ENCODE results near the gene ATXN7L1. TPM values are rescaled to one million over a fixed set of nuclear protein-coding genes. Genes with fewer than 3 reads are reported as not detected.

The ATXN7L1 gene
- total RNA-seq, 4 donors from 2014 or later, result 8.1 to 13.5 (median 9.1) TPM

- 83 to 91% methylated on average over 2 of the region's 2 CpGs for WGBS, 2 donors
- DNase-seq (ENCODE audit: low spot score in 2 of 2), result no peak
- TF ChIP-seq POLR2A (IDR thresholded peaks at IDR 0.05) (no peak), CTCF (IDR thresholded peaks at IDR 0.05) (no peak)
- no peak overlapping the region for H3K4me3 ChIP-seq (ENCODE audit: low read depth, poor library complexity, severe bottlenecking)
- intact Hi-C loops (cut with DNase I; ENCODE audit: low total_unique reads), result no loop called here
Measured at GRCh38 chr7:105728028-105728427, 148.4 kb downstream of the ATXN7L1 start.

- DNase-seq (ENCODE audit: low spot score in 2 of 2), result no peak
Measured at GRCh38 chr7:105724688-105725087, 151.7 kb downstream of the ATXN7L1 start.

GRCh38 chr7:105723572-105723971 is 152.8 kb downstream of the ATXN7L1 start:
- TF ChIP-seq POLR2A (IDR thresholded peaks at IDR 0.05) (no peak), CTCF (IDR thresholded peaks at IDR 0.05) (no peak)
- WGBS, 2 donors, result 89 to 91% methylated on average over 5 of the region's 5 CpGs
- DNase-seq (ENCODE audit: low spot score in 2 of 2), result no peak
- H3K4me3 ChIP-seq (ENCODE audit: low read depth, poor library complexity, severe bottlenecking), result no peak overlapping the region
- intact Hi-C loops (cut with DNase I; ENCODE audit: low total_unique reads), result no loop called here

More at GRCh38 chr7:105724688-105725087, 151.7 kb downstream of the ATXN7L1 start:
- H3K4me3 ChIP-seq (ENCODE audit: low read depth, poor library complexity, severe bottlenecking), result no peak overlapping the region
- TF ChIP-seq POLR2A (IDR thresholded peaks at IDR 0.05), result no peak
- no peak for TF ChIP-seq CTCF (IDR thresholded peaks at IDR 0.05)
- 80 to 91% methylated on average over 2 of the region's 2 CpGs for WGBS, 2 donors
- intact Hi-C loops (cut with DNase I; ENCODE audit: low total_unique reads), result no loop called here

- H3K4me3 ChIP-seq (ENCODE audit: low read depth, poor library complexity, severe bottlenecking), result no peak overlapping the region
- intact Hi-C loops (cut with DNase I; ENCODE audit: low total_unique reads), result loop anchor here (1.0 kb wide), 1 partner anchor 20 kb away; no protein-coding TSS in a partner anchor
- DNase-seq (ENCODE audit: low spot score in 2 of 2), result no peak
- 87 to 89% methylated on average over 5 of the region's 5 CpGs for WGBS, 2 donors
- TF ChIP-seq POLR2A (IDR thresholded peaks at IDR 0.05) (no peak), CTCF (IDR thresholded peaks at IDR 0.05) (no peak)
Measured at GRCh38 chr7:105721571-105722104, 154.8 kb downstream of the ATXN7L1 start.

GRCh38 chr7:105719919-105720318 is 156.5 kb downstream of the ATXN7L1 start:
- intact Hi-C loops (cut with DNase I; ENCODE audit: low total_unique reads), result no loop called here
- WGBS, 2 donors, result 86 to 89% methylated on average over 4 of the region's 4 CpGs

More at GRCh38 chr7:105719919-105720318, 156.5 kb downstream of the ATXN7L1 start:
- no peak for TF ChIP-seq POLR2A (IDR thresholded peaks at IDR 0.05)
- TF ChIP-seq CTCF (IDR thresholded peaks at IDR 0.05), result no peak
- H3K4me3 ChIP-seq (ENCODE audit: low read depth, poor library complexity, severe bottlenecking), result no peak overlapping the region
- no peak for DNase-seq (ENCODE audit: low spot score in 2 of 2)
